Right lobe of liver (tissue), 6 donors: Measurements from ENCODE around the gene RAB26. TPM values are rescaled to one million over a fixed set of nuclear protein-coding genes. Genes with fewer than 3 reads are reported as not detected.

ENCODE experiments used
- ATAC-seq, 4 donors: fragments of 200-7000 bp; cut with Tn5 transposase; one replicate each; pipeline ENCODE4 v1.9.1; 2020; ENCODE audit warnings: mild to moderate bottlenecking in 4 of 4, moderate library complexity in 4 of 4
- DNase-seq, 3 donors: peaks; one replicate each; pipeline ENCODE4 v3.0.0-alpha.2; 2020
- H3K27ac ChIP-seq, 3 donors: fragments of 200-600 bp; one replicate each; pipeline ENCODE4 v1.8.0; 2022
- H3K27me3 ChIP-seq, 2 donors: fragments of 200-600 bp; one replicate each; pipeline ENCODE4 v1.8.0; 2022
- H3K36me3 ChIP-seq, 4 donors: fragments of 200-600 bp; sonication (generic) in 1 of 4; one replicate each; pipeline versions ENCODE4 v1.5.1 to v1.8.0; 2017 to 2022; ENCODE audit warnings: control low read depth in 1 of 4
- H3K4me1 ChIP-seq, 4 donors: fragments of 200-600 bp; sonication (generic) in 1 of 4; one replicate each; pipeline versions ENCODE4 v1.5.1 to v1.8.0; 2017 to 2022; ENCODE audit warnings: control low read depth in 1 of 4
- H3K4me3 ChIP-seq, 3 donors: fragments of 200-600 bp; one replicate each; pipeline ENCODE4 v1.8.0; 2022
- H3K9me3 ChIP-seq, 4 donors: fragments of 200-600 bp; sonication (generic) in 1 of 4; one replicate each; pipeline versions ENCODE4 v1.5.1 to v1.8.0; 2017 to 2022; ENCODE audit warnings: control low read depth in 1 of 4
- CTCF ChIP-seq, 4 donors: fragments of 200-600 bp in 3 of 4; fragments of 450-650 bp in 1 of 4; IDR thresholded peaks; one replicate each; pipeline versions ENCODE4 v1.5.1 to v1.8.0; 2016 to 2022; ENCODE audit warnings: antibody characterized with exemption in 4 of 4, mild to moderate bottlenecking in 2 of 4
- POLR2A ChIP-seq: fragments of 450-650 bp; IDR thresholded peaks from one replicate; pipeline ENCODE4 v1.6.1; 2017; ENCODE audit warnings: antibody characterized with exemption, mild to moderate bottlenecking
- WGBS: methylation state at CpG from one replicate; pipeline ENCODE4 v1.1.6; 2018; ENCODE audit warnings: low coverage, low lambda C conversion rate; ENCODE audit not compliant: insufficient coverage; ENCODE audit errors: missing lambda C conversion rate; 5-methylcytosine and 5-hydroxymethylcytosine counted together
- intact Hi-C, 2 donors: fragments of 100-400 bp; cut with DNase I; formaldehyde crosslinking; loops; one replicate each; pipeline versions ENCODE4 v1.11.2 to v1.14.1; 2022
- total RNA-seq, 6 experiments: library from RNA; depleted of rRNA in 2 of 6; stranded (reverse); fragments of >200 nt in 2 of 6; fragmentation: NEBNext Ultra II Directional in 3 of 6; extraction: Animal tissue kit (Norgen Biotek cat#: 25700) in 3 of 6; gene quantifications; one replicate each; pipeline versions ENCODE4 v1.1.0 to v1.2.4, GENCODE V29; 2016 to 2023
- donor health status: DM: no; HTN: yes; CAD: no.
- donor health status: DM: no; HTN: no; CAD: no.
- donor health status: DM: no; HTN: no; CAD: no.
- donor health status: DM: no; HTN: yes; CAD: no.
- donor health status: DM: no; HTN: yes; CAD: no.

Gene RAB26
- total RNA-seq, 6 experiments from 2014 or later: 3.8 to 14.6 (median 8.7) TPM

- Histone ChIP-seq H3K9me3 (no peaks in the 10 kb centered on the region), H3K36me3 (no peaks in the 10 kb centered on the region), H3K4me1 (no peaks in the 10 kb centered on the region), H3K4me3 (no peak overlapping the region), H3K27me3 (no peaks in the 10 kb centered on the region), H3K27ac (no peak overlapping the region)
- no peak for TF ChIP-seq POLR2A
- TF ChIP-seq CTCF (IDR thresholded peaks at IDR 0.05): no peak
- DNase-seq (no peak), ATAC-seq (no peak)
- WGBS: no CpG with 5 or more reads among the region's 20 CpGs
- intact Hi-C loops: no loop called here
Measured at GRCh38 chr16:2181952-2182351, 33.5 kb downstream of the RAB26 start.

- 90% methylated on average over 2 of the region's 30 CpGs for WGBS
- Histone ChIP-seq H3K4me1 (no peaks in the 10 kb centered on the region), H3K9me3 (no peaks in the 10 kb centered on the region), H3K36me3 (no peaks in the 10 kb centered on the region), H3K4me3 (no peak overlapping the region), H3K27ac (no peak overlapping the region), H3K27me3 (no peaks in the 10 kb centered on the region)
- ATAC-seq: no peak
- TF ChIP-seq CTCF (IDR thresholded peaks at IDR 0.05) (no peak), POLR2A (no peak)
- DNase-seq: no peak
- intact Hi-C loops: no loop called here
Measured at GRCh38 chr16:2183671-2184070, 35.2 kb downstream of the RAB26 start.

GRCh38 chr16:2184346-2184745 lies 35.9 kb downstream of the RAB26 start:
- DNase-seq: no peak
- intact Hi-C loops: no loop called here
- Histone ChIP-seq H3K27ac (no peak overlapping the region), H3K36me3 (no peaks in the 10 kb centered on the region), H3K4me3 (no peak overlapping the region), H3K27me3 (no peaks in the 10 kb centered on the region), H3K9me3 (no peaks in the 10 kb centered on the region), H3K4me1 (no peaks in the 10 kb centered on the region)
- no peak for ATAC-seq
- TF ChIP-seq CTCF (IDR thresholded peaks at IDR 0.05) (no peak), POLR2A (no peak)
- 60% methylated on average over 2 of the region's 19 CpGs for WGBS

- WGBS: no CpG with 5 or more reads among the region's 20 CpGs
- Histone ChIP-seq H3K27me3 (no peaks in the 10 kb centered on the region), H3K27ac (no peak overlapping the region), H3K4me3 (no peak overlapping the region), H3K9me3 (no peaks in the 10 kb centered on the region), H3K4me1 (no peaks in the 10 kb centered on the region), H3K36me3 (no peaks in the 10 kb centered on the region)
- ATAC-seq: no peak
- TF ChIP-seq POLR2A (no peak), CTCF (IDR thresholded peaks at IDR 0.05) (no peak)
- DNase-seq: no peak
- intact Hi-C loops: no loop called here
Measured at GRCh38 chr16:2184962-2185361, 36.5 kb downstream of the RAB26 start.

GRCh38 chr16:2186064-2186463 lies 37.6 kb downstream of the RAB26 start:
- no peak for DNase-seq
- Histone ChIP-seq H3K4me1 (no peaks in the 10 kb centered on the region), H3K36me3 (no peaks in the 10 kb centered on the region), H3K9me3 (no peaks in the 10 kb centered on the region), H3K27ac (no peak overlapping the region), H3K27me3 (no peaks in the 10 kb centered on the region), H3K4me3 (no peak overlapping the region)
- WGBS: 91% methylated on average over 13 of the region's 13 CpGs
- no peak for TF ChIP-seq CTCF (IDR thresholded peaks at IDR 0.05)
- no peak for TF ChIP-seq POLR2A
- intact Hi-C loops: no loop called here
- ATAC-seq: no peak
